ENCODE results near the gene CACNA1C. TPM values are rescaled to one million over a fixed set of nuclear protein-coding genes. Genes with fewer than 3 reads are reported as not detected.

The CACNA1C gene
- total and polyA plus RNA-seq, 10 of the 15 experiments (the other 5 are each of a cell fraction or from before 2014, with no cell fraction given) = under 0.01 to 0.15 (median 0.09) TPM; not detected in 5

- FAIRE-seq = no peak
- no peak overlapping the region for H3K4me2 ChIP-seq (ENCODE audit: control insufficient read depth, insufficient read depth)
- no peak overlapping the region for H2AFZ ChIP-seq (ENCODE audit: control insufficient read depth, low read depth, low read length)
- no peak overlapping the region for H3K4me3 ChIP-seq
- DNase-seq (ENCODE audit: low read depth, low spot score) = no peak
- H3K9ac ChIP-seq (ENCODE audit: control insufficient read depth, insufficient read depth, low read length) = no peak overlapping the region
- intact Hi-C loops (cut with micrococcal nuclease; ENCODE audit: unreplicated experiment) = no loop called here
- H4K20me1 ChIP-seq (ENCODE audit: control insufficient read depth, insufficient read depth) = no peaks in the 10 kb centered on the region
- CTCF ChIA-PET = no interaction called here
- H3K36me3 ChIP-seq (ENCODE audit: control insufficient read depth in 2 of 2, insufficient read depth in 2 of 2, low read length in 1 of 2) = no peaks in the 10 kb centered on the region
- no TSS peak for BruUV-seq (replicated peaks)
- TF ChIP-seq EZH2 (IDR thresholded peaks at IDR 0.05; ENCODE audit: borderline replicate concordance, control insufficient read depth, low read depth, low read length) (no peak), ZNF622 (IDR thresholded peaks at IDR 0.05) (no peak), FOXK2 (IDR thresholded peaks at IDR 0.05) (no peak), POLR2AphosphoS2 (IDR thresholded peaks at IDR 0.05; ENCODE audit: low read depth, low read length) (no peak), CREB1 (IDR thresholded peaks at IDR 0.05; ENCODE audit: low read depth) (no peak), CHD1 (IDR thresholded peaks at IDR 0.05; ENCODE audit: low read depth, low read length) (no peak), DPF2 (IDR thresholded peaks at IDR 0.05) (no peak), ZBTB11 (CRISPR knock-in tag; IDR thresholded peaks at IDR 0.05) (no peak), CBX5 (IDR thresholded peaks at IDR 0.05; ENCODE audit: low read depth) (no peak), STAT1 (conservative IDR thresholded peaks at IDR 0.05) (no peak), YBX1 (IDR thresholded peaks at IDR 0.05) (no peak), KDM1A (IDR thresholded peaks at IDR 0.05; ENCODE audit: borderline replicate concordance) (no peak), RCOR1 (conservative IDR thresholded peaks at IDR 0.05; ENCODE audit: low read depth, low read length) (no peak), NFYB (IDR thresholded peaks at IDR 0.05; ENCODE audit: insufficient read depth, low read depth, low read length) (no peak), SRF (IDR thresholded peaks at IDR 0.05; ENCODE audit: low read depth in 2 of 2, low read length in 2 of 2) (no peak), ZBTB33 (IDR thresholded peaks at IDR 0.05) (no peak)
- no peaks in the 10 kb centered on the region for H3K79me2 ChIP-seq (ENCODE audit: control insufficient read depth, insufficient read depth, low read length)
- WGBS (ENCODE audit: insufficient coverage, insufficient replicate concordance, low lambda C conversion rate, missing lambda C conversion rate) = 44% methylated on average over 2 of the region's 2 CpGs
- RAD21 ChIA-PET (ENCODE audit: unreplicated experiment) = no interaction called here
- SMC1A ChIA-PET (ENCODE audit: uncharacterized antibody, unreplicated experiment) = no interaction called here
- H3K27me3 ChIP-seq (replicated peaks in 1 of 2; ENCODE audit: control insufficient read depth in 2 of 2, insufficient read depth in 2 of 2, low read length in 1 of 2) = peaks cover 10 to 14% of the 10 kb centered on the region in 2 experiments
- no peak for ATAC-seq
- no peaks in the 10 kb centered on the region for H3K4me1 ChIP-seq (ENCODE audit: control insufficient read depth, insufficient read depth, low read length)
- H3K9me3 ChIP-seq (replicated peaks; ENCODE audit: control insufficient read depth, insufficient read depth, low read length) = no peaks in the 10 kb centered on the region
- H3K27ac ChIP-seq (ENCODE audit: control insufficient read depth, insufficient read depth) = no peak overlapping the region
- POLR2A ChIA-PET = no interaction called here
- in situ Hi-C loops (cut with MboI) = no loop called here
These were observed 593.6 kb downstream of the CACNA1C start for GRCh38 chr12:2646341-2646740.

Data from GM12878 (cell line).